Stimulated activated CD8-positive, alpha-beta memory T cell treated with anti-CD3 and anti-CD28 coated beads, Interleukin-12 subunit alpha, Interleukin-12 subunit beta, amount 100 ng/mL, for 4 hours (primary cell): ENCODE results near the gene LY6G5B.
"Not testable (repeated sequence)": the region's sequence is repeated elsewhere in the genome, so short reads cannot be mapped to it uniquely, and the experiment has no call there.

Experiments
- DNase-seq: peaks from one replicate; pipeline ENCODE4 v3.0.0-alpha.2; 2020; ENCODE audit warnings: low read depth

Gene LY6G5B

DNA sequence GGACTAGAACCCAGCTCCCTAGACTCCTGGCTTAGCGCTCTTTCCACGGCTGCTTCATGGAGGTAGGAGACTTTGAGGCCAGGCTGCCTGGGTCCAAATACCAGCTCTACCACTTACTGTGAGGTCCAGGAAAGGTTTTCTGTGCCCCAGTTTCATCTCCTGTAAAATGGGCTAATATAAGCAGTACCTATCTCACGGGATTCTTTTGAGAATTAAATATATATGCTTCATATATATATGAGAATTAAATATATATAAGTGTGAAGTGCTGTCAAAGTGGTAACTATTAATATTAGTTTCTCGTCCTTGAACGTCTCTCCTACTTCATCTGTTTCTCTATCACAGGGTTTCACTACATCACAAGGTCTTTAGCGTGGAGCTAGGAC is 21.3 kb downstream of the LY6G5B start:
- DNase-seq: no peak

DNA sequence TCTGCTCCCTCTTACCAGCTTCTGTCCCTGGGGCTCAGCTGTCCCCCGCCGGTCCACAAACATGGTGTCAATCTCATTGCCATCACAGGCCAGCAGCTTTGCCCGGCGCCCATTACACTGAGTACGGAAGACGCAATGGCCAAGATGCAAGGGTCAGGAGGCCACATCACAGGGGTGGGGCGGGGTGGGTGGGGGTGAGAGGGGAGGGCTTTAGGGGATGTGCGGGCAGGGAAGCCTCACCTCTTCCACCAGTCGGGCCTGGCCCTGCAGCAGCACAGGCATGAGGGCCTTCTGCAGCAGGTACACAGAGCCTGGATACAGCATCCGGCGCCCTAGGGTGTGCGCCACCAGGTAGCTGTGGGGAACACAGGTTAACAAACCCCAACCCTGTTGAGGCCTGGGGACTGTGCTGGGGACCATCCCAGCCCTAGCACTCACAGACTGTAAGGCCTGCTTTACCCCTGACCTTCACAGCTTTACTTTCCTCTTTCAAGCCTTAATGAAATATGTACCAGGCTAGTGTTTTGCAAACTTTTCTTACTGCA is 21.9 kb downstream of the LY6G5B start:
- DNase-seq: no peak

DNA sequence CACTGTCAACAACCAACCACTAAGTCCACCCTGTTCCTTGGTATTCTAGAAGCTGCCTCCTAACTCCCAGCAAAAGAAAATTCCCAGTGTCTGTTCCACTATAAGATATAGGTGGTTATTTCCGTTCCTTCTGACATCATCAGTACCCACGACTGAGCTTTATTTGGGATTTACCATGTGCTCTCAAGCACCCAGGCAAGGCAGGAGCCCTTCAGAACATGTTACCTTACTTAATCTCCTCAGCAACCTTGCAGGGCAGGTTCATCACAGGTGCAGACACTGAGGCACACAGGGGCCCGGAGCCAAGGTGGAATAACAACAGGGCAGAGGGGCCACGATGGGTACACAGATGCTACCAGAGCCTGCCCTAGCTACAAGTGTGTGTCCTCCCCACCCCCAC is 22.6 kb downstream of the LY6G5B start:
- no peak for DNase-seq

DNA sequence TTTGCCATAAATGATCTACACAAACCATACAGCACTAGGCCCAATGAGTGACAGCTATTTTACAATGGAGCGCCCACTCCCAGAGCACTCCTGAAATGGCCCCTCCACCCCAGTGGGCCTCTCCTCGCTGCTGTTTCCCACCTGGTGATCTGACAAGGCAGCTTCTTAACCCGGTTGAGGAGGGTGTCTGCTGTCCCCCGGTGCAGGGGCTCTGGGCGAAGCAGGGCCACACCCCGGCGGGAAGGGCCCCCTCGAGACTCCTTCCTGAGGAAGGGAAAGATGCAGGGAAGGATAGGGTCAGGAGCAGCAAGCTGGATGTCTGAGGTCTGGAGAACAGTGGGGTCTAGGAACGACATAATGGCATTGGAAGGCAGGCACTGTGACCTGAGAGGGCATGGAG is 23.1 kb downstream of the LY6G5B start:
- DNase-seq: no peak

DNA sequence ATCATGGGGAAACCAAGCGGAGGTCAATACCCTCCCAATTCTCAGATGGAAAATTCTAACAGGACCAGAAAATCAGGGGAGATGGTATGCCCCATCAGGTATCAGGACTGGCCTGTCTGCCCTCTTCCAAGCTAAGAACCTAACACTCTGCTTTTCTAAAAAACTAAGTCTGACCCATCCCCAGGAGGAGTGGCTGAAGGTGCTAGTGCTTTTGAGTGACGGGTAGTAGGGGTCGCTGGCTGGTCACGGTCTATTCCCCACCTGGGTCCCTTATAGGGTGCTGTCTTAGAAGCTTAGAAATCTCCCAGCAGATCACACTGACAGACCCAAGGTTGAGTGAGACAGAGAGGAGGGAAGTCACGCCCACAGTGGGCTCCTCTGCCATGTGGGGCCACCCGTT is 23.8 kb downstream of the LY6G5B start:
- DNase-seq: no peak

DNA sequence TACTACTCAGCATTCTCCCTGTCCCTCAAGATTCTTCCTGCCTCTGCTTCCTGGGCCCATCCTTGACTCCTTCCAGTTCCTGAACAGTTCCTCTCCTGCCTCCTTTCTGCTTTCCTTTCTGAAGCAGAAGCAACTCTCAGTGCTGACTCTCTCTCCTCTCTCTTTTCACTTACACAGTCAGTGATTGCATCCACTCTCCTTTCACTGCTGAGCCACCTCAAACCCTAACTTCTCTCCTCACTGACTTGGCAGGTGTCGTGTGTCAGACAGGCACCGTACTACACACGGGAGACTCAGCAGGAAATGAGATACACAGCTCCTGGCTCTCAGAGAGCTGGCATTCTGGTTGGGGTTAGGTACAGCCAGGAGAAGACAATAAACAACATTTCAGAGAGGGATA is 27.8 kb downstream of the LY6G5B start:
- no peak for DNase-seq

DNA sequence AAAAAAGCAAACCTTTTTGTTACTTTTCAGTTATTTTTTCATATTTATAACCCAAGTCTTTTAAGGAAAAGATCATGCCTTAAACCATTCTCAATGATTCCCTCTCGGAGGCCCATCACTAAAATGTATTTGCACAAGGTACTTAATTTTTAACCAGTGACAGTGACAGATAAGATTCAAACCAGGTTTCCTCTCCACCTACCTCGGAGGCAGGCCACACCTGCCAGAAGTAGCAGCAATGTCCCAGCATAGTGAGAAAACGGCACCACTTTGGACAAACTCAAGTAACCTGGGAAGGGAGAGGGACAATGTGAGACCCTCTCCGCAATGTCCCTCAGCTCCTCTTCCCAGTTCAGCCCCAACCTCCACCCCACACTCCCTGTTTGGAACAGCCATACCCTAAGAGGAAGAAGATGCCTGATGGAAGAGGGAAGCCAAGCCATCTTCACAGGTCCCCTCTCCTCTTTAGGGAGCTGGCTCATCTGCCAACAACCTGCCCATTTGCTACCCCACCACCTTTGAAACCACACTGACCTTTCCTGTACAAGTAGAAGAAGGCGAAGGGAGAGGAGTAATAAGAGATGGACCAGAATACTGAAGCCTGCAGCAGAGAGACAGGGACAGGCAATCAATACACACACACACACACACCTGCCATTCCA is 31.1 kb downstream of the LY6G5B start:
- no peak for DNase-seq

DNA sequence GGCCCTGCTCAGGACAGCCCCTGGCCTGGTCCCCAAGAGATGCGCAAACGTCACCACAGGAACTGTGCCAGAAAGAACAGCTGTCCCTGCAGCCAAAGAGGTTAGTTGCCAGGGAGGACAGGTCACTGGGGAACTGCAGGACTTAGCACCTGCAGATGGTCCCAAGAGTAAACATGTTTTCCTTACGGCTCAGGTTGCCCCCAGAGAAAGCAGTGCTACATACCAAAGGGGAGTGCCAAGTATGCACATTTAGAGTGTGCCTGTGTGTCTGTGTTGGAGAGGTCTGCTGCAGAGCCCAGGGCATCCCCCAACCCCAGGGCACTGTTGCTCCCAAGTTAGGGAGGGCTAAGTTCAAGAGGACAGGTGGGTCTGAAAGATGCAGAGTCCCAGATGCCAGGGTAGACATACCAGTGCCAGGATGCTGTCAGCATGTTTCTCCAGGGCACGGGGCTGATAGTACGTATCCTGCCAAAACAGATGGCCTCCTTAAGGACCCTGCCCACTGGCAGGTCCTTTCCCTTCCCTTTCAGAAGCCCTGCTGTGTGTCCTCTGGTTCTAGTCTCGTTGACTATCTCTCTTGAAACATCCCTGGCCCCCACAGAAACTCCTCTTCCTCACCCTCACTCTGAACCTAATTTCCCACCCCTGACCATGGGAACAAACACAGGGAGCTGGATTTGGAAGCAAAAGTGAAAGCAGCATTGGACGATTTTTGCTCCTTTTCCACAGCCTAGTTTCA is 32.1 kb downstream of the LY6G5B start:
- DNase-seq: no peak

DNA sequence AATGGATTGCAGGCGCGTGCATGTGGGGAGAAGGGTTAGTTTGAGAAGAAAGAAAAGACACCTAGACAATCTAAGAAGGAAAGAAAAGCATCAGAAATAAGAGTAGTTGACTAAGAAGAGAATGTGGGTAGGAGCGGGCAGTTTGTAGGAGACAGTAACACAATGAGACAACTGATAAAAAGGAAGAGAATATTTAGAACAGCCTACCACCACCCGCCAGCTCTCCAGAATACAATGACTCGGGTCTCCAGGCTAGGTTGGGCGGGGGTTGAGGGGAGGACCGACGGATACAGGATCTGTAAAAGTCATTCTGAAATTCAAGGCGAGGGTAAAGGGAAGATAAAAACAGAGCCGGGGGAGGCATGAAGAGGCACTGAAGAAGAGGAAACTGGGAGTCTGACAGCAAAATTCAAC is 32.6 kb downstream of the LY6G5B start:
- DNase-seq: no peak

DNA sequence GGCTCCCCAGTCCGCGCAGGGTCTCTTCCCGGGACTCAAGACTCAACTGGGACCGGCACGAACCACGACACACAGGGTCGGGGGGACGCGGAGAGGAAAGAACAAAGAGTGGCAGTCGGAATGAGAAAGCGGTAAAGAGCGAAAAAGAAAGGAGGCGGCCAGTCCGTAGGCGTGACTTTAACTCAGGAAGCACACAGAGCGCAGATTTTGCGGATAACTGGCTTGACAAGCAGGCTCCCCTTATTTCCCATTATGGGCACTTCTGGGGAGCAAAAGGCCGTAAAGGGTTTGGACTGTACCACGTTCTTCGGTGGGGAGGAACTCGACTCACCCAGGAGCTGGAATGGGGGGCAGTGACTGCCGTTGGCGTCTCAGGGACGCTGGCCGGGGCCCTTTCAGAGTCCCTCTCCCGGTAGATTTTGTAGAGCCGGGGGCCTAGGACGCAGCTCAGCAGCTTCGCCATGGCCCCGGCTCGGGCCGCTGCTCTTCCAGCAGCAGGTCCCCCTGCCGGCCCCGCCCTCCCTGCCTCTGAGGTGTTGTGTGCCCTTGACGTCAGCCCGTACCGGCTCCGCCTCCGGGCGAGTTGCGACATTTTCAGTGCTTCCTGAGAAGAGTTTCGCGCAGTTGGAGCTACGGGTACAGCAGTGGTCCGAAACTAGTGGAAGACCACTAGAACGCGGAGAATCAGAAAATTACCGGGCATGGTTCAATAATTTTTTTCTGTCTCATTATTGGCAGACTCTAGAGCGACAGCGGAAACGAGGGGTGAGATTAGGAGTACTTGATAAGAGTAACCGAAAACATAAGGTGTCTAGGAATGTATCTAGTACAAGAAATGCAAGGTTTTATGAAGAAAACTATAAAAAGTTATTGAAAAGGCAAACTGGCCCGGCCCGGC is 33.3 kb downstream of the LY6G5B start, which contains the start of gene ABHD16A:
ABHD16A (minus strand) TSS at position 506 of the 898 bp plus-strand sequence; CDS start at position 463, 43 bp downstream.
- peak; percentile 94 for DNase-seq

DNA sequence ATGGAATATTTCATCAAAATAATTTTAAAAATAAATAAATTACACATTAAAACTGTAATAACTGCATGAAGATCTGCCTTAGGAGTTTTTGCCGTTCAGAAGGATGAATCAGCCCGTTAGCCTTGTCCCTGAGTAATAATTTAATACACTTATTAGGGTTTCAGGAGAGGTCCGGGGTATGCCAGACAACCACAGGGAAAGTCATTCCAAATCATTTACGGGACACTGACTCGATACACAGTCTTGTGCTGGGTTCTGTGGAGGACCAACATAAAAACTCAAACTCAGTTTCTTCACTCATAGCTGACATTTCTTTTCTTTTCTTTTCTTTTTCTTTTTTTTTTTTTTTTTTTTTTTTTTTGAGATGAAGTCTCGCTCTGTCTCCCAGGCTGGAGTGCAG is 36.2 kb downstream of the LY6G5B start:
- no peak for DNase-seq

DNA sequence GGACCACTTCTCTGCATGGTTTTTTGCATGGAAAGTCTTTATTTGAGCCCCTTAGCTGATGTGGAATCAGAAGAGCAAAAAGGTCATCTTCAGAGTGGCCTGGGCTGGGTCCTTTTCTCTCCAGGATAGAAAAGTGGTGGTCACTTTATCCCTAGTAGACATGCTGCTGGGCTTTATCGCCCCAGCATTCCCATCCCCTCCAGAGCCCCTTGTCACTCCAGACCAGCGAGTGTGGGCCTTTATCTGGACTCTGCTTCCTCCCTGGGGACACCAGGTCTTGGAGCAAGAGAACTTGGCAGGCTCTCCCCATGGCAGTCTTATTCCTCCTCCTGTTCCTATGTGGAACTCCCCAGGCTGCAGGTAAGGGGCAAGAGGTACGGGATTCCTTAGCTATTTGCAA is 36.8 kb downstream of the LY6G5B start, which contains the start of gene LY6G6F:
LY6G6F (plus strand) TSS at position 268 of the 400 bp plus-strand sequence; CDS start at position 309, 41 bp downstream.
- DNase-seq: no peak

DNA sequence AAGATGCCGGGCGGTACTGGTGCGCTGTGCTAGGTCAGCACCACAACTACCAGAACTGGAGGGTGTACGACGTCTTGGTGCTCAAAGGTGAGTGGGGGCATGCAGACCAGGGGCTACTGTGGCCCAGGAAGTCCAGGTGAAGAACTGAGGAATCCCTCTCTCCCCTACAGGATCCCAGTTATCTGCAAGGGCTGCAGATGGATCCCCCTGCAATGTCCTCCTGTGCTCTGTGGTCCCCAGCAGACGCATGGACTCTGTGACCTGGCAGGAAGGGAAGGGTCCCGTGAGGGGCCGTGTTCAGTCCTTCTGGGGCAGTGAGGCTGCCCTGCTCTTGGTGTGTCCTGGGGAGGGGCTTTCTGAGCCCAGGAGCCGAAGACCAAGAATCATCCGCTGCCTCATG is 37.9 kb downstream of the LY6G5B start:
- DNase-seq: no peak

DNA sequence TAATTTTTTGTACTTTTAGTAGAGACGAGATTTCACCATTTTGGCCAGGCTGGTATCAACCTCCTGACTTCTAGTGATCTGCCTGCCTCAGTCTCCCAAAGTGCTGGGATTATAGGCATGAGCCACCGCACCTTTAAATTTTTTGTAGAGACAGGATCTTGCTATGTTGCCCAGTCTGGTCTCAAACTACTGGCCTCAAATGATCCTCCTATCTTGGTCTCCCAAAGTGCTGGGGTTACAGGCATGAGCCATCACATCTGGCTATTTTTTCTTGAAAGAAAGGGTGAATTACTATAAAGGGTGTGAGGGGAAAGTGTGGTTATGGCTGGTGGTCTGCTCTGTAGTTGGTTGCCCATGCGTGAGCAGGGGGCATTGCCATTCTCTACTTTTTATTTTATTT is 38.4 kb downstream of the LY6G5B start:
- DNase-seq: no peak

DNA sequence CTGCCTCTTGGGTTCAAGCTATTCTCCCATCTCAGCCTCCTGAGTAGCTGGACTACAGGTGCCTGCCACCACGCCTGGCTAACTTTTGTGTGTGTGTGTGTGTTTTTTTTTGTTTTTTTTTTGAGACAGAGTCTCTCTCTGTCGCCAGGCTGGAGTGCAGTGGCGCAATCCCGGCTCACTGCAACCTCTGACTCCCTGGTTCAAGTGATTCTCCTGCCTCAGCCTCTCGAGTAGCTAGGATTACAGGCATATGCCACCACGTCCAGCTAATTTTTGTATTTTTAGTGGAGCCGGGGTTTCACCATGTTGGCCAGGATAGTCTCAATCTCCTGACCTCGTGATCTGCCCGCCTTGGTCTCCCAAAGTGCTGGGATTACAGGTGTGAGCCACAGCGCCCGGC is 39.4 kb downstream of the LY6G5B start:
- DNase-seq: not testable (repeated sequence)

DNA sequence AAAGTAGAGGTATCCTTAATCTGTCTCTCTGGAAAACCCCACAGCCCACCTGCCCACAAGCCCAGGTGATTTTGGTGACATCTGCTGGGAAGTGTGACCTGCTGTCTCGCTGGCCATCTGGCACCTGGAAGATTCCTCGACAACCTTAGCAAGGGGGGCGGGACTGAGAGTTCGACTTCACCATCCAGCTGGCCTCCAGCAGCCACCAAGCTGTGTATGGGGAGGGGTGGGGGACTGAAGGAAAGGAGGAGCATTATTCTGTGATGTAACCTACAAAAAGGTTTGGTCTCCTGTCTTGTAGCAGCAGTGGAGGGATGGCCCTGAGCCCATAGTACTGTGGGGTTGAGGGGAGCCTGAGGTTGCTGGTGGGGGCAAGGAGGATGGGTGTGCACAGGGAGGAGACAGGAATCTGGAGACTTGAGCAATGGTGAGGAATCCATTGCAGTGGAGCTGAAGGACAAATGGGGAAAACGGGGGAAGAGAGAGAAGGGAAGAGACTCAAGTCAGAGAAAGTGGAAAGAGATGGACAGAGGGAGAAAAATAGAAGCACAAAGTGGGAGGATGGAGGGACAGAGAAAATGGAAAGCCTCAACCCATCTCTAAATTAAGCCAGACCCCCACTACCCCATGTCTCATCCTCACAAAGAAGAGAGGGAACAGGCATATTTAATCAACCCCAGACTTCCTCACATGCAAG is 40.9 kb downstream of the LY6G5B start:
- DNase-seq: no peak

DNA sequence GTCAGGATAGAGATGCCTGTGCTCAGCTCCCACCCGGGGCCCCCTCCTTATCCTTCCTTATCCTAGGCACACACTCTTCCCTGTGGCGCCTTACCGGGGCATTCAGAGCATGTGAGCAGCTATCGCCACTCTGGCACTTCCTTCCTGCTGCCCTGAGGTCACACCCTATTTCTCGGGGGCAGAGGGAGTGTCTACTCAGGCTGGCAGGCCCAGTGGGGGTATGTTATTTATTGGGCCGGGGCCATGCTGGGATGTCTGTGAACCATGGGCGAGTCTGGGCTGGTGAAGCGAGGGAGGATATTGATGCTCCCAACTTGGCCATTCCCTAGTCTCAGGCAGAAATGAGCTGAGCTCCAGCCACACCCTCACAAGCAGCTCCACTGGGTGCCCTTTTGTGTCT is 41.5 kb downstream of the LY6G5B start:
- no peak for DNase-seq

DNA sequence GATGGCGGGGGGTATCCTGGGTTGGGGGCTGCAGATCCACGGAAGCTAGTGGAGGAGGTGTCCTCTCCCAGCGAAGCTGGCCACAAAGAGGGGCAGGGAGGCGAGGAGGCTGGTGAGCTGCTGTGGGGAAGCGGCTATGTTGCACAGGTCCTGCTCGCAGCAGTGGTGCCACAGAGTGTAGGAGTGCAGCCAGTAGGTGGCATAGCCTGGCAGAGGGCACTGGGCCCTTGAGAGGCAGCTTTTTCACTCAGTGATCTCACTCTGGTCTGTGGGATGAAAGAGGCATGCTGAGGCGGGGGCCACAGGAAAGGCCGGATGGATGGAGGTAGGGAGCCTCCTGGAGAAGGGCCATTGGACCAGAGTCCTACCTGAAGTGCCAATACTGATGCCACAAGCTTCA is 42.5 kb downstream of the LY6G5B start:
- no peak for DNase-seq

DNA sequence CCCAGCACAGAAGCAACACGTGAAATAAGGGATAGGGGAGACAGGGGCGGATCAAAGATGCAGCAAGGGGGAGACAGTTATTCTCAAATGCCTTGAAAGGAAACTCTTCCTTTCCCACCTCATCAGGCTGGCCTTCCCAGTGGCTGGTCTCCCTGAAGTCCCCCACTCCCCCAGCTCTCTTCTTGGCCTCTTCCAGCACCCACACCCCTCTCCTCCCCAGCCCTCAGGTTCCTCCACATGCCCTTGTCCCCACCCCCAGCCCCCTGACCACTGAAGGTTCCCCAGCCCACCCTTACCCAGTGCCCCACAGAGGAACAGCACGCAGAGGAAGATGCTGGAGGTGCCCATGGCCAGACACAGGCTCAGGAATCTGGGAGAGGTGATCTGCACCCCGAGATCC is 43.7 kb downstream of the LY6G5B start:
- DNase-seq: no peak

DNA sequence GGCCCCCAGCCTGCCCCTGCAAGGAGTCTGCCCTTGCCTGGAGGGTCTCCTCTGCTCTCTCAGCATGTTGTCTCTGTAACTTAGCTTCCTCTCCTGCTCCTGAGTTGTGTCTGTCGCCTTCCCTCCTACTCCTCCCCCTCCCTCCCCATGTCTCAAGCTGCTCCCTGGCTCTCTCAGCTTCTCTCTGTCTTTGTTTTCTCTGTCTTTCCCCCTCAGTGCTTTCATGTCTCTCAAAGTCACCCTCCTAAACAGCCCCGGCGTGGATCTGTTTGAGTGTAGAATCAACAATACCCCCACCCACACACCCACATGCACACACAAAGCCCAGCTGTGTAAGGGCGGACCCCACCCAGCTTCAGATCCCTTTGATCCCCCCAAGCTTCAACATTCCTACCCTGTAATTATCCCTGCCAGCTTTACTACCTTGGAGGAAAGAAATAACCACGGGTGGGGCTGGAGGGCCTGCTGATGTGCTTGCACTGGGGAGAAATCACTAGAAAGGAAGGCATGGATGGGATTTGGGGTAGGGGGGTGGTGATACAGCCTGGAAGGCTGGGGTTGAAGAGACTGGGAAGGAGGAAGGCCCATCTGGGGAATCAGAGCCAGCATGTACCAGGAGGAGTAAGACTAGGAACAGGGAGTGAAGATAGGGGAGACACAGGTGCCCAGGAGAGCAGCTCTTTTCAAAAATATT is 44.4 kb downstream of the LY6G5B start:
- DNase-seq: no peak
